Esophagus squamous epithelium (tissue), 4 donors: Measurements from ENCODE around the gene KNDC1.

Experiments used
- CTCF ChIP-seq, 6 experiments: fragments of 450-650 bp in 4 of 6; fragments of 200-600 bp in 2 of 6; sonication (generic) in 2 of 6; IDR thresholded peaks; one replicate each; pipeline ENCODE4 v1.5.1; 2016 to 2019; ENCODE audit warnings: antibody characterized with exemption in 6 of 6, mild to moderate bottlenecking in 4 of 6, moderate library complexity in 4 of 6
- POLR2A ChIP-seq, 4 donors: fragments of 450-650 bp; IDR thresholded peaks; one replicate each; pipeline ENCODE4 v1.6.1; 2017; ENCODE audit warnings: antibody characterized with exemption in 4 of 4, mild to moderate bottlenecking in 4 of 4, moderate library complexity in 3 of 4

GRCh38 chr10:133246236-133246626 is 86.2 kb downstream of the KNDC1 start:
- TF ChIP-seq CTCF (IDR thresholded peaks at IDR 0.05) = no peak
- no peak for TF ChIP-seq POLR2A (IDR thresholded peaks at IDR 0.05)
